Measurements from ENCODE around the gene DGKZ. TPM values are rescaled to one million over a fixed set of nuclear protein-coding genes. Genes with fewer than 3 reads are reported as not detected.
A peak's percentile ranks its signal among the peaks of the same experiment; 100 is the strongest.
"Not testable (repeated sequence)": the region's sequence is repeated elsewhere in the genome, so short reads cannot be mapped to it uniquely, and the experiment has no call there.

Gene DGKZ
- polyA plus RNA-seq (ENCODE audit: insufficient read length in 12 of 12), result 10 to 100 TPM in 11 of 12 donors, not detected in 1; 45.9 to 91.5 (median 64.7) TPM
- long read RNA-seq, donor 1, partial matches to known transcripts, result 16 of 16 reads
- long read RNA-seq, donor 1, other reads (novel, unspliced or antisense), result 0 of 16 reads
- long read RNA-seq, donor 2, partial matches to known transcripts, result 0 of 1 reads
- long read RNA-seq, donor 2, other reads (novel, unspliced or antisense), result 0 of 1 reads
- long read RNA-seq, donor 3, result 0 reads
- long read RNA-seq, donor 4, partial matches to known transcripts, result 0 of 1 reads
- long read RNA-seq, donor 4, other reads (novel, unspliced or antisense), result 0 of 1 reads
- long read RNA-seq, donor 5, result 0 reads
- long read RNA-seq, donor 6, result 0 reads
- long read RNA-seq, donor 7, partial matches to known transcripts, result 8 of 9 reads
- long read RNA-seq, donor 7, other reads (novel, unspliced or antisense), result 0 of 9 reads
- long read RNA-seq, donor 8, partial matches to known transcripts, result 7 of 7 reads
- long read RNA-seq, donor 8, other reads (novel, unspliced or antisense), result 0 of 7 reads
- long read RNA-seq, donor 9, result 0 reads
- long read RNA-seq, donor 10, partial matches to known transcripts, result 653 of 655 reads
- long read RNA-seq, donor 10, other reads (novel, unspliced or antisense), result 0 of 655 reads
- long read RNA-seq, donor 11, partial matches to known transcripts, result 965 of 966 reads
- long read RNA-seq, donor 11, other reads (novel, unspliced or antisense), result 0 of 966 reads

GRCh38 chr11:46346886-46347636, at the start of gene DGKZ:
Gene DGKZ (plus strand): TSS chr11:46347463. CDS start chr11:46347660, 197 bp downstream.
- peak; percentile 58 for DNase-seq

- DNase-seq, result no peak
Measured at GRCh38 chr11:46298699-46299433, 48.4 kb upstream of the DGKZ start.

- no peak for DNase-seq
Measured at GRCh38 chr11:46299451-46299961, 47.8 kb upstream of the DGKZ start.

- DNase-seq, result no peak
Measured at GRCh38 chr11:46300270-46300669, 47.0 kb upstream of the DGKZ start.

GRCh38 chr11:46302866-46303265, 44.4 kb upstream of the DGKZ start:
- no peak for DNase-seq

- not testable (repeated sequence) for DNase-seq
Measured at GRCh38 chr11:46304036-46304435, 43.2 kb upstream of the DGKZ start.

GRCh38 chr11:46304605-46305179, 42.6 kb upstream of the DGKZ start:
- no peak for DNase-seq

- DNase-seq, result no peak
Measured at GRCh38 chr11:46305295-46305694, 42.0 kb upstream of the DGKZ start.

- no peak for DNase-seq
Measured at GRCh38 chr11:46306296-46306853, 40.9 kb upstream of the DGKZ start.

- no peak for DNase-seq
Measured at GRCh38 chr11:46307369-46307768, 39.9 kb upstream of the DGKZ start.

- DNase-seq, result no peak
Measured at GRCh38 chr11:46307785-46308341, 39.4 kb upstream of the DGKZ start.

GRCh38 chr11:46308631-46309419, 38.4 kb upstream of the DGKZ start:
- DNase-seq, result peak; percentile 70

- no peak for DNase-seq
Measured at GRCh38 chr11:46309814-46310259, 37.4 kb upstream of the DGKZ start.

GRCh38 chr11:46315033-46315738, 32.1 kb upstream of the DGKZ start:
- DNase-seq, result peak; percentile 66

- no peak for DNase-seq
Measured at GRCh38 chr11:46315783-46316563, 31.3 kb upstream of the DGKZ start.

GRCh38 chr11:46319074-46319453, 28.2 kb upstream of the DGKZ start:
- DNase-seq, result no peak

GRCh38 chr11:46321757-46322156, 25.5 kb upstream of the DGKZ start:
- DNase-seq, result no peak

GRCh38 chr11:46322759-46323158, 24.5 kb upstream of the DGKZ start:
- DNase-seq, result no peak

Data from muscle of arm (tissue), 14 donors.